Thyroid gland (tissue), 4 donors: Measurements from ENCODE around the gene ABI3. TPM values are rescaled to one million over a fixed set of nuclear protein-coding genes. Genes with fewer than 3 reads are reported as not detected.

Experiments
- DNase-seq, 2 donors: peaks; one replicate each; pipeline ENCODE4 v3.0.0-alpha.2; 2019
- H3K27ac ChIP-seq, 3 donors: fragments of 200-600 bp; sonication (generic); 1 replicate in 2 of 3; 2 replicates in 1 of 3; pipeline ENCODE4 v1.5.1; 2016 to 2019; ENCODE audit warnings: mild to moderate bottlenecking in 1 of 3, moderate library complexity in 1 of 3
- H3K27me3 ChIP-seq: fragments of 200-600 bp; sonication (generic); one replicate; pipeline ENCODE4 v1.5.1; 2019
- H3K36me3 ChIP-seq, 2 donors: fragments of 200-600 bp; sonication (generic); one replicate each; pipeline ENCODE4 v1.5.1; 2016 to 2019
- H3K4me1 ChIP-seq, 2 donors: fragments of 200-600 bp; sonication (generic); one replicate each; pipeline ENCODE4 v1.5.1; 2017 to 2019
- H3K4me3 ChIP-seq, 3 donors: fragments of 200-600 bp; sonication (generic); replicated peaks in 1 of 3; 1 replicate in 2 of 3; 2 replicates in 1 of 3; pipeline ENCODE4 v1.5.1; 2016; ENCODE audit warnings: mild to moderate bottlenecking in 1 of 3
- H3K9me3 ChIP-seq: fragments of 200-600 bp; sonication (generic); one replicate; pipeline ENCODE4 v1.5.1; 2017
- CTCF ChIP-seq, 6 experiments: fragments of 200-600 bp in 3 of 6; fragments of 450-650 bp in 3 of 6; sonication (generic) in 3 of 6; IDR thresholded peaks; one replicate each; pipeline ENCODE4 v1.5.1; 2016 to 2019; ENCODE audit warnings: antibody characterized with exemption in 6 of 6, mild to moderate bottlenecking in 2 of 6, inconsistent platforms in 1 of 6, moderate library complexity in 1 of 6
- POLR2A ChIP-seq, 2 donors: fragments of 450-650 bp; IDR thresholded peaks; one replicate each; pipeline ENCODE4 v1.6.1; 2017; ENCODE audit warnings: antibody characterized with exemption in 2 of 2, mild to moderate bottlenecking in 2 of 2, moderate library complexity in 1 of 2
- WGBS, 2 donors: methylation state at CpG; one replicate each; pipeline ENCODE4 v1.1.5; 2017; 5-methylcytosine and 5-hydroxymethylcytosine counted together
- intact Hi-C: fragments of 100-400 bp; cut with DNase I; formaldehyde crosslinking; loops from one replicate; pipeline ENCODE4 v1.15.1; 2023
- total RNA-seq, 4 donors: library from RNA; depleted of rRNA; stranded (reverse); fragments of >200 nt; gene quantifications; one replicate each; pipeline ENCODE4 v1.2.3, GENCODE V29; 2016

ABI3 gene
- total RNA-seq, 4 donors from 2014 or later, result 4.2 to 10.3 (median 6.2) TPM

- WGBS, 2 donors, result 79 to 87% methylated on average over 2 of the region's 2 CpGs
- H3K27ac ChIP-seq, result no peak overlapping the region
- H3K36me3 ChIP-seq, result no peaks in the 10 kb centered on the region
- no peaks in the 10 kb centered on the region for H3K9me3 ChIP-seq
- no peaks in the 10 kb centered on the region for H3K27me3 ChIP-seq
- no peak overlapping the region for H3K4me3 ChIP-seq
- TF ChIP-seq CTCF (IDR thresholded peaks at IDR 0.05), result no peak
- TF ChIP-seq POLR2A (IDR thresholded peaks at IDR 0.05), result no peak
- DNase-seq, result no peak
- H3K4me1 ChIP-seq, result peaks cover 0 to under 1% of the 10 kb centered on the region in 2 donors
- intact Hi-C loops, result no loop called here
Observed at GRCh38 chr17:49203796-49204195, 6.7 kb upstream of the ABI3 start.

GRCh38 chr17:49204516-49204915, 6.0 kb upstream of the ABI3 start:
- no peak for DNase-seq
- intact Hi-C loops, result no loop called here
- WGBS, 2 donors, result 97 to 98% methylated on average over 2 of the region's 2 CpGs
- no peaks in the 10 kb centered on the region for H3K9me3 ChIP-seq
- H3K4me3 ChIP-seq, result no peak overlapping the region
- TF ChIP-seq POLR2A (IDR thresholded peaks at IDR 0.05) (no peak), CTCF (IDR thresholded peaks at IDR 0.05) (no peak)
- H3K27ac ChIP-seq, result no peak overlapping the region
- H3K36me3 ChIP-seq, result no peaks in the 10 kb centered on the region
- peaks cover 0 to 6% of the 10 kb centered on the region in 2 donors for H3K4me1 ChIP-seq
- H3K27me3 ChIP-seq, result no peaks in the 10 kb centered on the region

- TF ChIP-seq CTCF (IDR thresholded peaks at IDR 0.05) (no peak), POLR2A (IDR thresholded peaks at IDR 0.05) (no peak)
- DNase-seq, result no peak
- intact Hi-C loops, result no loop called here
- Histone ChIP-seq H3K4me1 (peaks cover 1 to 12% of the 10 kb centered on the region in 2 donors), H3K27ac (peak overlapping the region in 1 of 3 donors; percentile 58), H3K9me3 (no peaks in the 10 kb centered on the region), H3K36me3 (no peaks in the 10 kb centered on the region), H3K27me3 (no peaks in the 10 kb centered on the region), H3K4me3 (no peak overlapping the region)
- WGBS, 2 donors, result 79 to 80% methylated on average over 10 of the region's 10 CpGs
Observed at GRCh38 chr17:49209061-49209571, 1.4 kb upstream of the ABI3 start.

GRCh38 chr17:49213399-49213798, 2.9 kb downstream of the ABI3 start:
- 64% methylated on average over 3 to 5 of the region's 5 CpGs for WGBS, 2 donors
- peak overlapping the region in 1 of 3 donors; percentile 40 for H3K27ac ChIP-seq
- TF ChIP-seq CTCF (IDR thresholded peaks at IDR 0.05), result no peak
- no peak for TF ChIP-seq POLR2A (IDR thresholded peaks at IDR 0.05)

GRCh38 chr17:49213847-49214246, 3.3 kb downstream of the ABI3 start:
- Histone ChIP-seq H3K36me3 (no peaks in the 10 kb centered on the region), H3K27me3 (no peaks in the 10 kb centered on the region), H3K4me3 (no peak overlapping the region), H3K9me3 (no peaks in the 10 kb centered on the region), H3K4me1 (peaks cover 13 to 32% of the 10 kb centered on the region in 2 donors), H3K27ac (peak overlapping the region in 1 of 3 donors; percentile 40)
- TF ChIP-seq CTCF (IDR thresholded peaks at IDR 0.05), result no peak
- TF ChIP-seq POLR2A (IDR thresholded peaks at IDR 0.05), result no peak
- DNase-seq, result no peak
- intact Hi-C loops, result no loop called here
- WGBS, 2 donors, result 86 to 87% methylated on average over 2 of the region's 2 CpGs

More at GRCh38 chr17:49213399-49213798, 2.9 kb downstream of the ABI3 start:
- no peaks in the 10 kb centered on the region for H3K9me3 ChIP-seq
- H3K4me3 ChIP-seq, result no peak overlapping the region
- intact Hi-C loops, result no loop called here
- H3K36me3 ChIP-seq, result no peaks in the 10 kb centered on the region
- no peak for DNase-seq
- peaks cover 13 to 32% of the 10 kb centered on the region in 2 donors for H3K4me1 ChIP-seq
- no peaks in the 10 kb centered on the region for H3K27me3 ChIP-seq
